OCI-LY7 (cell line): ENCODE results near the gene PEX14.

Experiments used
- CTCF ChIP-seq: fragments of 200-600 bp; sonication (generic); conservative IDR thresholded peaks from 2 replicates; pipeline ENCODE4 v1.5.1; 2014; ENCODE audit warnings: mild to moderate bottlenecking, antibody characterized with exemption, low read length, moderate library complexity, mixed read lengths
- EZH2phosphoT487 ChIP-seq: fragments of 200-600 bp; sonication (generic); IDR thresholded peaks from 2 replicates; pipeline ENCODE4 v1.6.1; 2018; ENCODE audit warnings: low read depth, borderline replicate concordance, mild to moderate bottlenecking, mixed run types, antibody characterized with exemption, low read length, moderate library complexity, mixed read lengths

- no peak for TF ChIP-seq CTCF
- TF ChIP-seq EZH2phosphoT487 = no peak
Observed at GRCh38 chr1:10599194-10599861, 124.6 kb downstream of the PEX14 start.
